GM13976 (cell line): Measurements from ENCODE around the gene EMB.

Experiments used
- DNase-seq: peaks from one replicate; pipeline ENCODE4 v3.0.0; 2012; ENCODE audit warnings: low spot score
- CTCF ChIP-seq: IDR thresholded peaks from 2 replicates; pipeline ENCODE4 v1.5.1; 2012; ENCODE audit warnings: borderline replicate concordance, mild to moderate bottlenecking; ENCODE audit not compliant: insufficient read depth; ENCODE audit errors: extremely low read depth, missing control alignments, control extremely low read depth
- in situ Hi-C: fragments of 300-500 bp; cut with MboI; formaldehyde crosslinking; loops from one replicate; pipeline ENCODE4 v1.12.0; 2022; ENCODE audit warnings: low sequenced_read_pairs, mixed read lengths, inconsistent platforms; ENCODE audit not compliant: unreplicated experiment

The EMB gene

GRCh38 chr5:50359187-50359586 is 81.9 kb downstream of the EMB start:
- in situ Hi-C loops, result no loop called here
- TF ChIP-seq CTCF, result no peak
- no peak for DNase-seq

GRCh38 chr5:50352382-50352781 is 88.7 kb downstream of the EMB start:
- no peak for TF ChIP-seq CTCF
- DNase-seq, result no peak
- in situ Hi-C loops, result no loop called here
